GM23248 (cell line): ENCODE results near the gene ATP2C2.

Source experiments
- EZH2 ChIP-seq: fragments of 200-600 bp; sonication (generic); IDR thresholded peaks from 2 replicates; pipeline ENCODE4 v1.6.1; 2018; ENCODE audit warnings: antibody characterized with exemption, mild to moderate bottlenecking; ENCODE audit not compliant: insufficient read depth, poor library complexity, severe bottlenecking
- EZH2phosphoT487 ChIP-seq: fragments of 200-600 bp; sonication (generic); IDR thresholded peaks from 2 replicates; pipeline ENCODE4 v1.6.1; 2018; ENCODE audit warnings: antibody characterized with exemption, moderate library complexity, mild to moderate bottlenecking, low read depth; ENCODE audit not compliant: insufficient read depth

- TF ChIP-seq EZH2phosphoT487 (no peak), EZH2 (no peak)
These were observed 80.1 kb downstream of the ATP2C2 start for GRCh38 chr16:84448444-84448843.
